ENCODE results near the gene SHMT2.

SHMT2 gene

GRCh38 chr12:57188090-57188425, 41.5 kb upstream of the SHMT2 start:
- H3K9ac ChIP-seq (ENCODE audit: low read length in 2 of 2): no peak overlapping the region
- H3K27ac ChIP-seq (ENCODE audit: low read length): no peak overlapping the region
- no peaks in the 10 kb centered on the region for H3K9me3 ChIP-seq (ENCODE audit: control insufficient read depth in 2 of 2, low read length in 2 of 2)
- no peaks in the 10 kb centered on the region for H3K27me3 ChIP-seq (ENCODE audit: control insufficient read depth in 1 of 2, insufficient read depth in 2 of 2, low read length in 2 of 2)
- H3K36me3 ChIP-seq (ENCODE audit: control insufficient read depth in 2 of 2, insufficient read depth in 2 of 2, low read length in 2 of 2): peaks cover 74 to 75% of the 10 kb centered on the region in 2 donors
- no peaks in the 10 kb centered on the region for H3K4me1 ChIP-seq (ENCODE audit: control insufficient read depth, insufficient read depth, low read length)
- no peak overlapping the region for H3K4me3 ChIP-seq (ENCODE audit: low read length in 2 of 2)

GRCh38 chr12:57190037-57190436, 39.5 kb upstream of the SHMT2 start:
- Histone ChIP-seq H3K27me3 (ENCODE audit: control insufficient read depth in 1 of 2, insufficient read depth in 2 of 2, low read length in 2 of 2) (no peaks in the 10 kb centered on the region), H3K9ac (ENCODE audit: low read length in 2 of 2) (no peak overlapping the region), H3K27ac (ENCODE audit: low read length) (no peak overlapping the region), H3K4me1 (ENCODE audit: control insufficient read depth, insufficient read depth, low read length) (no peaks in the 10 kb centered on the region), H3K36me3 (ENCODE audit: control insufficient read depth in 2 of 2, insufficient read depth in 2 of 2, low read length in 2 of 2) (peaks cover 76 to 78% of the 10 kb centered on the region in 2 donors), H3K4me3 (ENCODE audit: low read length in 2 of 2) (no peak overlapping the region), H3K9me3 (ENCODE audit: control insufficient read depth in 2 of 2, low read length in 2 of 2) (no peaks in the 10 kb centered on the region)

- H3K9ac ChIP-seq (ENCODE audit: low read length in 2 of 2): no peak overlapping the region
- H3K27ac ChIP-seq (ENCODE audit: low read length): no peak overlapping the region
- H3K4me3 ChIP-seq (ENCODE audit: low read length in 2 of 2): no peak overlapping the region
- H3K4me1 ChIP-seq (ENCODE audit: control insufficient read depth, insufficient read depth, low read length): no peaks in the 10 kb centered on the region
- peaks cover 76 to 79% of the 10 kb centered on the region in 2 donors for H3K36me3 ChIP-seq (ENCODE audit: control insufficient read depth in 2 of 2, insufficient read depth in 2 of 2, low read length in 2 of 2)
- no peaks in the 10 kb centered on the region for H3K9me3 ChIP-seq (ENCODE audit: control insufficient read depth in 2 of 2, low read length in 2 of 2)
- H3K27me3 ChIP-seq (ENCODE audit: control insufficient read depth in 1 of 2, insufficient read depth in 2 of 2, low read length in 2 of 2): no peaks in the 10 kb centered on the region
Observed at GRCh38 chr12:57190821-57191220, 38.7 kb upstream of the SHMT2 start.

GRCh38 chr12:57191410-57191809, 38.1 kb upstream of the SHMT2 start:
- no peak overlapping the region for H3K4me3 ChIP-seq (ENCODE audit: low read length in 2 of 2)
- no peak overlapping the region for H3K9ac ChIP-seq (ENCODE audit: low read length in 2 of 2)
- no peaks in the 10 kb centered on the region for H3K4me1 ChIP-seq (ENCODE audit: control insufficient read depth, insufficient read depth, low read length)
- no peaks in the 10 kb centered on the region for H3K9me3 ChIP-seq (ENCODE audit: control insufficient read depth in 2 of 2, low read length in 2 of 2)
- H3K27ac ChIP-seq (ENCODE audit: low read length): no peak overlapping the region
- no peaks in the 10 kb centered on the region for H3K27me3 ChIP-seq (ENCODE audit: control insufficient read depth in 1 of 2, insufficient read depth in 2 of 2, low read length in 2 of 2)
- peaks cover 76 to 79% of the 10 kb centered on the region in 2 donors for H3K36me3 ChIP-seq (ENCODE audit: control insufficient read depth in 2 of 2, insufficient read depth in 2 of 2, low read length in 2 of 2)

- H3K27ac ChIP-seq (ENCODE audit: low read length): no peak overlapping the region
- H3K4me3 ChIP-seq (ENCODE audit: low read length in 2 of 2): no peak overlapping the region
- H3K9me3 ChIP-seq (ENCODE audit: control insufficient read depth in 2 of 2, low read length in 2 of 2): no peaks in the 10 kb centered on the region
- H3K36me3 ChIP-seq (ENCODE audit: control insufficient read depth in 2 of 2, insufficient read depth in 2 of 2, low read length in 2 of 2): peaks cover 79 to 82% of the 10 kb centered on the region in 2 donors
- H3K9ac ChIP-seq (ENCODE audit: low read length in 2 of 2): no peak overlapping the region
- no peaks in the 10 kb centered on the region for H3K27me3 ChIP-seq (ENCODE audit: control insufficient read depth in 1 of 2, insufficient read depth in 2 of 2, low read length in 2 of 2)
- no peaks in the 10 kb centered on the region for H3K4me1 ChIP-seq (ENCODE audit: control insufficient read depth, insufficient read depth, low read length)
Observed at GRCh38 chr12:57192920-57193319, 36.6 kb upstream of the SHMT2 start.

- H3K27ac ChIP-seq (ENCODE audit: low read length): no peak overlapping the region
- H3K36me3 ChIP-seq (ENCODE audit: control insufficient read depth in 2 of 2, insufficient read depth in 2 of 2, low read length in 2 of 2): peaks cover 82 to 83% of the 10 kb centered on the region in 2 donors
- no peaks in the 10 kb centered on the region for H3K9me3 ChIP-seq (ENCODE audit: control insufficient read depth in 2 of 2, low read length in 2 of 2)
- no peaks in the 10 kb centered on the region for H3K4me1 ChIP-seq (ENCODE audit: control insufficient read depth, insufficient read depth, low read length)
- no peak overlapping the region for H3K9ac ChIP-seq (ENCODE audit: low read length in 2 of 2)
- no peaks in the 10 kb centered on the region for H3K27me3 ChIP-seq (ENCODE audit: control insufficient read depth in 1 of 2, insufficient read depth in 2 of 2, low read length in 2 of 2)
- no peak overlapping the region for H3K4me3 ChIP-seq (ENCODE audit: low read length in 2 of 2)
Observed at GRCh38 chr12:57193706-57194245, 35.7 kb upstream of the SHMT2 start.

- Histone ChIP-seq H3K9me3 (ENCODE audit: control insufficient read depth in 2 of 2, low read length in 2 of 2) (no peaks in the 10 kb centered on the region), H3K4me3 (ENCODE audit: low read length in 2 of 2) (no peak overlapping the region), H3K4me1 (ENCODE audit: control insufficient read depth, insufficient read depth, low read length) (no peaks in the 10 kb centered on the region), H3K36me3 (ENCODE audit: control insufficient read depth in 2 of 2, insufficient read depth in 2 of 2, low read length in 2 of 2) (peaks cover 82 to 85% of the 10 kb centered on the region in 2 donors), H3K27ac (ENCODE audit: low read length) (no peak overlapping the region), H3K27me3 (ENCODE audit: control insufficient read depth in 1 of 2, insufficient read depth in 2 of 2, low read length in 2 of 2) (no peaks in the 10 kb centered on the region), H3K9ac (ENCODE audit: low read length in 2 of 2) (no peak overlapping the region)
Observed at GRCh38 chr12:57194253-57194652, 35.3 kb upstream of the SHMT2 start.

GRCh38 chr12:57195186-57195585, 34.3 kb upstream of the SHMT2 start:
- no peak overlapping the region for H3K9ac ChIP-seq (ENCODE audit: low read length in 2 of 2)
- no peaks in the 10 kb centered on the region for H3K27me3 ChIP-seq (ENCODE audit: control insufficient read depth in 1 of 2, insufficient read depth in 2 of 2, low read length in 2 of 2)
- H3K4me1 ChIP-seq (ENCODE audit: control insufficient read depth, insufficient read depth, low read length): no peaks in the 10 kb centered on the region
- H3K36me3 ChIP-seq (ENCODE audit: control insufficient read depth in 2 of 2, insufficient read depth in 2 of 2, low read length in 2 of 2): peaks cover 80 to 92% of the 10 kb centered on the region in 2 donors
- no peak overlapping the region for H3K27ac ChIP-seq (ENCODE audit: low read length)
- no peaks in the 10 kb centered on the region for H3K9me3 ChIP-seq (ENCODE audit: control insufficient read depth in 2 of 2, low read length in 2 of 2)
- no peak overlapping the region for H3K4me3 ChIP-seq (ENCODE audit: low read length in 2 of 2)

GRCh38 chr12:57195611-57196371, 33.7 kb upstream of the SHMT2 start:
- Histone ChIP-seq H3K27ac (ENCODE audit: low read length) (no peak overlapping the region), H3K9me3 (ENCODE audit: control insufficient read depth in 2 of 2, low read length in 2 of 2) (no peaks in the 10 kb centered on the region), H3K9ac (ENCODE audit: low read length in 2 of 2) (no peak overlapping the region), H3K27me3 (ENCODE audit: control insufficient read depth in 1 of 2, insufficient read depth in 2 of 2, low read length in 2 of 2) (no peaks in the 10 kb centered on the region), H3K4me3 (ENCODE audit: low read length in 2 of 2) (no peak overlapping the region), H3K36me3 (ENCODE audit: control insufficient read depth in 2 of 2, insufficient read depth in 2 of 2, low read length in 2 of 2) (peaks cover 81 to 89% of the 10 kb centered on the region in 2 donors), H3K4me1 (ENCODE audit: control insufficient read depth, insufficient read depth, low read length) (no peaks in the 10 kb centered on the region)

GRCh38 chr12:57196439-57196838, 33.1 kb upstream of the SHMT2 start:
- H3K27me3 ChIP-seq (ENCODE audit: control insufficient read depth in 1 of 2, insufficient read depth in 2 of 2, low read length in 2 of 2): no peaks in the 10 kb centered on the region
- peaks cover 80 to 88% of the 10 kb centered on the region in 2 donors for H3K36me3 ChIP-seq (ENCODE audit: control insufficient read depth in 2 of 2, insufficient read depth in 2 of 2, low read length in 2 of 2)
- no peaks in the 10 kb centered on the region for H3K4me1 ChIP-seq (ENCODE audit: control insufficient read depth, insufficient read depth, low read length)
- no peak overlapping the region for H3K9ac ChIP-seq (ENCODE audit: low read length in 2 of 2)
- no peak overlapping the region for H3K27ac ChIP-seq (ENCODE audit: low read length)
- H3K4me3 ChIP-seq (ENCODE audit: low read length in 2 of 2): no peak overlapping the region
- no peaks in the 10 kb centered on the region for H3K9me3 ChIP-seq (ENCODE audit: control insufficient read depth in 2 of 2, low read length in 2 of 2)

GRCh38 chr12:57196956-57197355, 32.6 kb upstream of the SHMT2 start:
- no peak overlapping the region for H3K27ac ChIP-seq (ENCODE audit: low read length)
- no peak overlapping the region for H3K9ac ChIP-seq (ENCODE audit: low read length in 2 of 2)
- no peaks in the 10 kb centered on the region for H3K27me3 ChIP-seq (ENCODE audit: control insufficient read depth in 1 of 2, insufficient read depth in 2 of 2, low read length in 2 of 2)
- no peak overlapping the region for H3K4me3 ChIP-seq (ENCODE audit: low read length in 2 of 2)
- no peaks in the 10 kb centered on the region for H3K4me1 ChIP-seq (ENCODE audit: control insufficient read depth, insufficient read depth, low read length)
- peaks cover 81 to 88% of the 10 kb centered on the region in 2 donors for H3K36me3 ChIP-seq (ENCODE audit: control insufficient read depth in 2 of 2, insufficient read depth in 2 of 2, low read length in 2 of 2)
- no peaks in the 10 kb centered on the region for H3K9me3 ChIP-seq (ENCODE audit: control insufficient read depth in 2 of 2, low read length in 2 of 2)
